NCI-H446 treated with DMSO at 0.1 percent for 48 hours (cell line): ENCODE measurements around the gene TBC1D22A.

Experiments
- DNase-seq: peaks from one replicate; lab custom pipeline; 2025; lab: John Stamatoyannopoulos, UW

TBC1D22A gene

DNA sequence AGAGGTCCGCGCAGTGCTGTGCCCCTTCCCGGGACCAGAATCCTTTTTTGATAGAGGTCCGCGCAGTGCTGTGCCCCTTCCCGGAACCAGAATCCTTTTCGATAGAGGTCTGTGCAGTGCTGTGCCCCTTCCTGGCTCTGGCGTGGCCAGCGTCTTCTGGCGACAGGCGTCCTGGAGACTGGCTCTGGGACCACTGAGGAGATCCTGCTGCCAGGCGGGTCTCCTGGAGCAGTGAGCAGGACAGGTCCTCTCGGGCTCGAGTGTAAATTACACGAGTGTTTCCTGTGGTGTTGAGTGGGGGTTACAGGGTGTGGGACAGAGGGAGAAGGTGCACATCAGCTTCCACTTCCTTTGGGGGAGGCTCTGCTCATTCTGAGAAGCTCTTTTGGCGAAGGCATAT is 98.1 kb downstream of the TBC1D22A start:
- DNase-seq = no peak

DNA sequence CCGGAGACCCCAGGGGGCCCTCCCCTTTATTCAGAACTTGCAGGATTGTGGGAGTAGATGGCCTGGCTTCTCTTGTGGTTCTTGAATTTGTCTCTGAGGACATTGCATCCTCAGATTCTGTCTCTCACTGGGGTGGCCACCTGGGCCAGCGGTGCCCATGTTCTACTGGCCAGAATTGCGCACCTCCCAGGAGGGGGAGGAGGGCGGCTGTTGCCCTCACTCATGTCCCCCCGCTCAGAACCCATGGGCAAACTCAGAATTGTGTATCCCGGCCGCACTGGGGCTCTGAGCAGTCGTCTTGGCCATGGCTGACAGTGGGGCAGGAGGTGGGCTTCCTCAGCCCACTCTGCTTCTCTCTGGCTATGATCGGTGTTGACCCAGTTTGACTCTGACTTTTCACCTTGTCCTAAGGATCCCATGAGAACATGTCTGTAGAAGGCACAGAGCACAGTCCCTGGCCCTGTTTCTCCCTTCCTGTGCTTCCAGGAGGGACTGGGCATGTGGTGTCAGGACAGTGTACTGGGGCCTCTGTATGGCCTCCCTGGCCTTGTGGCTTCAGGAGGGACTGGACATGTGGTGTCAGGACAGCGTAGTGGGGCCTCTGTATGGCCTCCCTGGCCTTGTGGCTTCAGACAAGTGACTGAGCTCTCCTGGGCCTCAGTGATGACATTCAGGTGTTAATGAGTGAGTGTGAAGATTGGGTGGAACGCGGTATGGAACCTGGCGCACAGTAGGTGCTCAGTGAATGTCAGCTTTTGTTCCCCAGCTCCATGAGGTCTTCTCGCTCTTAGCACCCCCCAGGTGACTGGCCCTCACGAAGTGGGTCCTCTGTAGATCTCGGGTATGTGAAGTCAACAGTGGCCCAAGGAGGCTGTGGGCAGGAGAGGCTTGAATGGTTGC is 99.3 kb downstream of the TBC1D22A start:
- DNase-seq = no peak

DNA sequence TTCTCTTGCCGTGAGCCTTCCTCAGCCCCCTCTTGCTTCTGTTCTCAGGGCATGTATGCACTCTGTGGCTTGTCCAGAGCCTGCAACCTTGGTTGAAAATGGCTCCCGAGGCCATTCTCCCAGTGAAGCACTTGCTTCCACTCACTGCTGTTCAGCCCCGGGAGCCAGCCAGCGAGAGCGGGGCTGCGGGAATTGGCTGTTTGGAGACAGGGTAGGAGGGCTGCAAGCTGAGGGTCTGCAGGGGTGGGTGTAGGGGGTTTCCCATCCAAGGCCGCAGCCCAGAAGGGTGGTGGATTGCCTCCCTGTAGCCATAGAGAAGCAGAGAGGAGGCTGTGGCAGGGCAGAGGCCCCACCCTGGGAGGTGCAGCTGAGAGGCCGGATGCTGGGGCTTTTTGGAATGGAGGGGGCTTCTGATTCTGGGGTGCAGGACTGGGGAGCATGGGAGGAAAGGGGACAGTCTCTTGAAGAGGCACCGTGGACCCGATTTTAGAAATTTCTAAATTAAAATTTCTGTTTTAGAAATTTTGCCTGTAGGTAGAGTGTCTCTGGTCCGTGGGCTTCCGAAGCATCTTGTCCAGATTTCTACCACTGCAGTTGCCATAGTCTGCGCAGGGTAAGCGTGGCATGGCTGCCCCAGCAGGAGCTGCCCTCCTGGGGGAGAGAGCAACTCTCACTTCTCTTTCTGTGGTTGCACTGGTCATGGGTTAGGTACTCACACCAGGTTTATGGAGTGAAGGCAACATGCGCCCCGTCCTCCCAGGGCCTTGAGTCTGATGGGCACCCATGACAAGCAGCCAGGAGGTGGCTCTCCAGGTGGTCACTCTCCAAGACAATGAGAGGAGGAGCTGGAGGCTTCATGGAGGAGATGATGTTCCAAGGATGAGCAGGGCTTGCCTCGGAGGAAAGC is 100.2 kb downstream of the TBC1D22A start:
- no peak for DNase-seq

DNA sequence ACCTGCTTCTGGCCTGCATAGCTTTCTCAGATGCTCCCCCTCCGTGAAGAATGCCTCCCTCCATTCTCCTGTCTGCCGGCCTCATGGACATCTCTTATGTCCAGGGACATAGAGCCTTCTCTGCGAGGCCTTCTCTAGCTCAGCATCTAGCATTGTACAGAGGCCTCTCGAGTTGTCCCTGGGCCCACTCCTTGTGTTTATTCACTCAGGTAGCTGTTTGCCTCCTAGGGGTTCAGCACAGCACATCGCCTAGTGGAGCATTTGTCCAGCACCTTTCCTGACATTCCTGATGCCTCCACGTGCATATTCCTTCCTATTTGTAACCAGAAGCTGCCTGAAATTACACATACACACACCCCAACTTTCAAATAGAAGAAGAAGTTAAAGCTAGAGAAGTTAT is 101.3 kb downstream of the TBC1D22A start:
- no peak for DNase-seq

DNA sequence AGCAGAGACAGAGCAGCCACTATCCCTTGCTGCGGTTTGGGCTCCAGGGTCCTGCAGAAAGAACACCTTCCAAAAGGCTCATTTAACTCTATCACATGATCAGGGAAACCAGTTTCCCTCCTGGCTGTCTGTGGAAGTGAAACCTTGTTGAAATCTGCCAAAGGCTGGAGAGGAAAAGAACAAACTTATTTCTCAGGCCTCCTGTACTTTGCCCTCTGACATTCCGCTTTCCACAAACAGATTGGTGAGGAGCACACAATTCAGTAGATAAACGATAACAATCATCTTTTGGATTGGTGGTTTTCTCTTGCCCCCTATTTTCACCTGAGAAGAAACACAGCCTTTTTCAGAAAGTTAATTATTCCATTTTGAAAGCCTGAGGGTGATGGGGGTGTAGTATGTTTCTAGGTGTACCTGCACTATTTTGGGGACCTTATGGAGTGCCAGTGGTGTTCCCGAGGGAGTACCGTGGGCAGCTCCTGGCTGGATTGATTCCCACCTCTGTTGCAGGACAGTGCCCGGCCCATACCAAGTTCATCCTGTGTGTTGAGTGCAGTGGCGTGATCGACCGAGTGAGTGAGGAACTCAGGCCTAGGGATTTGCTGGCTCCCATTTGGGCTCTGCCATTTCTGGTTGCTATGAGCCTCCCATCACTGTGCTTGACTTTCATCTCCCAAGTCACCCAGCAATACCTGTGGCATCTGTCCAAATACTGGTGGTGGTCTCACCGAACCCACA is 102.0 kb downstream of the TBC1D22A start:
- no peak for DNase-seq

DNA sequence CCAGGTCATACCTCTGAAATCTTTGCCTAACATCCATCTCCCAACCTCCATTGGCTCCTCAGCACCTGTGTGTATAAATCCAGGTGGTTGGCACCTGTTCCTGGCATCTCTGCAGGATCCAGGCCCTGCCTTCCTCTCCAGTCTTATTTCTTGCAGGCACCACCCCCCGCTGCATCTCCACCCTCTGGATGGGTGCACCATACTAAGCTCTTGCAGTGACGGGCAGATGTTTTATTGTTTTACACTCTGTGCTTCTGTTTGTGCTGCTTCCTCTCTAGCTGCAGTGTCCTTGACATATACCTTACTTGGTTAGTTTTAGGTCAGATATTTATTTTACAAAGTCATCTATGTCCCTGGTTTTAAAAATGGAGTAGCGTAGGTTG is 102.6 kb downstream of the TBC1D22A start:
- DNase-seq = no peak

DNA sequence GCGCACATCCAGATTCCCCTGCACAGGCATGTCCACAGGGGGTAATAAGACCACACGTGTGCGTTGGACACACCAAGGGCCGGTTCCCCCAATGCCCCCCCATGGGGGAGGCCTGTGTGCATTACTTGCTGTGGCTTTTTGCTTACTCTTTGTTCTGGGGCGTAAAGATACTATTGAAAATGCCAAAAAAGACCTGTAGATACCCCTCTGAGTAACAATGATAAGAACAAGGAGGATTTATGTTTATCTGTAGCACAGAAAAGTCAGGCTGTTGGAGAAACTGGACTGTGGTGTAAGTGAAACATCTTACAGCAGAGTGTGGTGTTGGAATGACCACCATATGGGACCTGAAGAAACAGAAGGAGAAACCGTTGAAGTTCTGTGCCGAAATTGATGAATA is 103.2 kb downstream of the TBC1D22A start:
- DNase-seq = no peak

DNA sequence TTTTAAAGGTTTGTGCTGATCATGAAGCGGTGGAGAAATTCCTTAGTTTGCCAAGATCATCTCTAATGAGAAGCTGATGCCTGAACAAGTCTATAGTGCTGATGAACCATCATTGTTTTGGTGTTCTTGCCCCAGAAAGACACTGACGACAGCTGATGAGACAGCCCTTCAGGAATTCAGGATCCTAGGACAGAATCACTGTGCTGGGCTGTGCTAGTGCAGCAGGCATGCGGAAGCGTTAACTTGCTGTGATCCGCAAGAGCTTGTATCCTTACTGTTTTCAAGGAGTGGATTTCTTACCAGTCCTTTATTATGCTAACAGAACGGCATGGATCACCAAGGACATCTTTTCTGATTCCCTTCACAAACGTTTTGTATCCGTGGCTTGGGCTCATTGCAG is 104.1 kb downstream of the TBC1D22A start:
- no peak for DNase-seq

DNA sequence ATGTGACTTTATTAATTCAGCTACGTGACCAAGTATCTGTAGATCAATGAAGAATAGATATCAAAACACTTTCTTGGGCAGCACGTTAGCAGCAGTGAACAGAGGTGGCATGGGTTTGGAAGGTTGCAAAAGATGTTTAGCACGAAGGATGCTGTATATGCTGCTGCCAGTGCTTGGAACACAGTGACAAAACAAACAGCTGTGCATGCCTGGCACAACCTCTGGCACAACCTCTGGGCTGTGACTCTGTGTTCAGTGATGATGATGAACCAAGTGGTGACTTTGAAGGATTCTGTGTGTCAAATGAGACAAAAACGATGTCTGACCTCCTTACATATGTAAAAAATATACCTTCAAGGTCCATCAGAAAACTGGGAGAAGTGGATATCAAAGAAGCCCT is 104.7 kb downstream of the TBC1D22A start:
- DNase-seq = no peak

DNA sequence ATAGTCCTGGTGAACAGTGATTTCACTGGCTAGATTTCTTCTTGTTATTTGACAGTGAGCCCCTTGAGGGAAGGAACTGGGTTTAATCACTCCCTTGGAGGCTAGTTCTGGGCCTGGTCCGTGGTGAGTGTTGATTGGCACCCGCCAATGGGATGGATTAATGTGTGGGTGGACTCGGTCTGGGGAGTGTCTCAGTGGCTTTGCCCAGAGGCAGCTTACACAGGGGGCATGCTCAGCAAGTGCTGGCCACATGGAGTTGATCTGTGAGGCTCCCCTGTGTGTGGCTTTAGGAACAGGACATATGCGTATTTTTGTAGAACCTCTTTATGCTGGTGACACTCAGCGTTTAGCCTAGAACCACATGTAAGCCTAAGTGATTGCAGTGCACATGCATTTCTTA is 106.9 kb downstream of the TBC1D22A start:
- DNase-seq = no peak

DNA sequence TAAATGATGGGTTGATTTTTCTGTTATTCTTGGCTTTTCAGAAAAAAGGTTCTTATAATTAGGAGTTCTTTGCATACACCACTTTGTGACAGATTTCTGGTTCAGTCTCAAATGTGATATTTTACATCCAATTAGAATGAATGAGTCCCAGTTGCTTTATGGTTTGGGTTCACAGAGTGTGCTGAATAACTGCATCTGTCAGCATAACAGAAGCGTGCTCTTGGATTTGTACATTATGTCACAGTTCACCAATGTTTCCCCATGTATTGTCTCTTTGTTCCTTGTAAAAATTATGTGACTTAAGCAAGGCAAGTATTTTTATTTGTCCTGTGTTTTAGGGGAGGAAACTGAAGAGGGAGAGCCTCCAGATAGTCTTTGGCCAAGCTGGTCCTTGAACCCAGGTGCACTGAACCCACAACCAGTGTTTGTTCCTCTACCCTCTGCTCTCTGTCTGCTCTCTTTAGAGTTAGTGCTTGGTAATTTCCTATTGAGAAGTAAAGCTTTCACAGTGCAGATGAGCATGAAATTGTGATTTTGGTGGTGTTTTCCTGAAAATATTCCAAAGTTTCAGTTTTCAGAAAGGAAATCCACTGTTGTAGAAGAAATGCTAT is 107.5 kb downstream of the TBC1D22A start:
- no peak for DNase-seq

DNA sequence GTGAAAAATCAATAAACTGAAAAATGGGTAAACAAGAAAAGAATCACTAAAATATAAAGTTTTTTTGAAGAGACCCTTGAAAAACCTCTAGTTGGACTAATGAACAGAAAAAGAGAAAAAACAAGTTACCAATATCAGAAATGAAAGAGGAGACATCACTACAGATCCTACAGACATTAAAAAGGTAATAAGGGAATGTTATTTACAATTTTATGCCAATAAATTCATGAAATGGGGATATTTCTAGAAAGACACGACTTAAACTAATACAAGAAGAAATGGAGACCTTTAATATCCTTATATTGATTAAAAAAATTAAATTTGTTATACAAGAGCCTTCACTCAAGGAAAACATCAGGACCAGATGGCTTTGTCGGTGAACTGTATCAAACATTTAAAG is 109.4 kb downstream of the TBC1D22A start:
- no peak for DNase-seq

DNA sequence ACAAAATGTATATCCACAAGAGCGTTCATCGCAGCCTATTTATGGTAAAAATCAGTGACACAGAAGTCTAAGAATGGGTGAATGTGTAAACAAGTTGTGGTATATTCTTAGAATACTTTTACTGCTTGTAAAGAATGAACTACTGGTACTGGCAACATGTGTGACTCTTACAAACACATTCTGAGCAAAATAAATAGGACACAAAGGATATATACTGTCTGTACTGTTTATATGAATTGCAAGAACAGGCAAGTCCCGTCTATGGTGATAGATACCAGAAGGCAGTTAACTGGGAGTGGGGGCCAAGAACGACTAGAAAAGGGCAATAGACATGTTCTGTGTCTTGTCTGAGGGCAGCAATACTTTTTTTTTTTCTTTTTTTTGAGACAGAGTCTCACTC is 112.6 kb downstream of the TBC1D22A start:
- no peak for DNase-seq

DNA sequence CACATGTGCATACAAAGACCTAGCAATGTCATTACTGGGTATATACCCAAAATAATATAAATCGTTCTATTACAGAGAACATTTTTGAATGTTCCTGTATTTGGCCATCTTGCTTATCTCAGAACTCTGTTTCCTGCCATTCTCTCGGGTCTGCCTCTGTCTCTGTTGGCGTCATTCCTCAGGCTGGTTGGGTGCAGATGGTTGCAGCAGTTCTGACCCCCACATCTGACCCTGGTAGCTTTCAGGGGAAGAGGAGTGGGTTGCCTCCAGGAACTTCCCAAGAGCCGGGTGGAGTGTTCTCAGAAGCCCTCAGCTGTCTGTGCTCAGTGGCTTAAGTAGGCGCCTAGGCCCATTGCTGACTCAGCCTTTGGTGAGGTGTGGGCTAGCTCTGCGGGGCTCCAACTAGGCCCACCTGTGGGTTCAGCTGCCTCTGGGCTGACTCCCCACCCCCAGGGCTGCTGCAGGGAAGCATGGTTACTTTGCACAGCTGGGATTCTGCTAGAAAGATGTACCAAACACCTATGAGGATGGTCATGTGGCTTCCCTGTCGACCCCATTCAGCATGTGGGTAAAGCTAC is 114.0 kb downstream of the TBC1D22A start:
- DNase-seq = no peak

DNA sequence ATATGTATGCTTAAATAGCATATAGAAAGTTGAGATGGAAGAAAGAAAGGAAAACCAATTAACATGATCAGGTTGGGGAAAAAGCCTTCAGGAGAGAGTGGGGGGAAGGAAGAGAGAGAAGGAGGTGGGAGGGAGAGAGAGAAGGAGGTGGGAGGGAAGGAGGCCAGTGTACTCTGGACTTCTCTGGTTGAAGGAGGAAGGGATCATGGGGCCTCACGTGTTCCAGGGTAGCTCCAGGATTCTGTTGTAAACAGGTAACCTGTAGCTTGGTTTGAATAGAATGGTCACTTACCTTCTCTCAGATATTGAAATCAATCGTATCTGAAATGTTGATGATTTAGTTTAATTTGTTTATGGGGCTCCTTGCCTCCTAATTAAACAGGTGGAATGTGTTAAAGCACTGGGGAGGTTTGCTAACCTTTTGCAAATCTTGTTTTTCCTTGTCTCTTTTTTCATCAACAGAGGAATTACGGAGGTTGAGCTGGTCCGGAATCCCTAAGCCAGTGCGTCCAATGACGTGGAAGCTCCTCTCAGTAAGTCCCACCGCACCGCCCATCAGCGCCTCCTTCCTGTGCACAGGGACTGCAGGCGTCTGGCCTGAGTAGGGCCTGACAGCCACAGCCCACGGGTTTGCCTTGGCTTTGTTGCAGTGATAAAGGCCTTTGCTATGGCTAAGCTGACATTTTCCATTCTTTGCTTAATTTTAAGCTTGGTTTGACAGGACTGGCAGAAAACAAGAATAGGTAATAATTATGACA is 115.9 kb downstream of the TBC1D22A start:
- DNase-seq = no peak

DNA sequence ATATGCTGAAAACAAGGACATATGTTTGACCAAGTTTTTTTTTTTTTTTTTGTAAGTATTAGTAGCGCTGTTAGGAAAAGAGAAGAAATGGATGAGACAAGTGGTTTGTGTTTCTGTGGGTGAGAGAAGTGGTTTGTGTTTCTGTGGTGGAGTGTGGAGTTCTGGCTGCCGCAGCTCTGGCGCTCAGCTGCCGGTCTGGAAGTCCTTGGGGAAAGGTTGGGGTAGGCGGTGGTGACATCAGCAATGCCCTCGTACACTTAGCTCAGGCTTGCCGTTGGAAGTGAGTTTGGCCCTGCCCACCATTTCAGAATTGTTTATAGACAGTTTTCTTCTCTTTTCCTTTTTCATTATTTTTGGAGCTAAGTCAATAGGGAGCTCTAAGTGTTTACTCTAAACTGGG is 116.6 kb downstream of the TBC1D22A start:
- DNase-seq = no peak

DNA sequence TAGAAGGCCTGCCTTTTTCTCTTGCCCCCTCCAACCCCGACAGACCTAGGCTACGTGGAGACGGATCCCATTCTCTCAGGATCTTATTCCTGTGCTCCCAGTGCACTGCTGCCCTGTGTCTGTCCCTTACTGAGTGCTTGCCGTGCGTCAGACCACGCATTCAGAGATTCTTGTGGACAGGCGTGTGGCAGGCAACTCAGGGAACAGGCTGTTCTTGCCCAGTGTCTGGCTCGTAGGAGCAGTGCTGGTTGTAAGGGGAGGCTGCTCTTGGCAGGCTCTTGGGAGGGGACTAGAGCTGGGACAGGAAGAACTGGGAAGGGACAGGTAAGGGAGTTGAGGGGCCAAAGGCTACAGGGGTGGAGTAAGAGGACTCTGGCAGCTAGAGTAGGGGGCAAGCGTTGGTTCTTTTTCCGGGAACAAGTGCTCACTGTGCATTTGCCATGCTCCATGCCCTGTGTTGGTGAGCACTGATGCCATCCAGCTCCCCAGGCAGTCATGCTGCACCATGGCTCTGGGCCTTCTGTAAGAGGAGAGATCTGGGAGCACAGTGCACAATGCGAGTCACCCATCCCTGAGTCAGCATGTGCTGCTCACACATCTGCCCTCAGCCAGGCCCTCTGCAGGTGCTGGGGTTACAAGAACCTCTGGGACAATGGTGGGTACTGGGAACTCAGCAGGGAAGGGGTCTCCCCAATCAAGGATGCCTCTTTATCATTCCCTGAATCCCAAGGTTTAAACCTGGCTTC is 119.1 kb downstream of the TBC1D22A start:
- DNase-seq = no peak

DNA sequence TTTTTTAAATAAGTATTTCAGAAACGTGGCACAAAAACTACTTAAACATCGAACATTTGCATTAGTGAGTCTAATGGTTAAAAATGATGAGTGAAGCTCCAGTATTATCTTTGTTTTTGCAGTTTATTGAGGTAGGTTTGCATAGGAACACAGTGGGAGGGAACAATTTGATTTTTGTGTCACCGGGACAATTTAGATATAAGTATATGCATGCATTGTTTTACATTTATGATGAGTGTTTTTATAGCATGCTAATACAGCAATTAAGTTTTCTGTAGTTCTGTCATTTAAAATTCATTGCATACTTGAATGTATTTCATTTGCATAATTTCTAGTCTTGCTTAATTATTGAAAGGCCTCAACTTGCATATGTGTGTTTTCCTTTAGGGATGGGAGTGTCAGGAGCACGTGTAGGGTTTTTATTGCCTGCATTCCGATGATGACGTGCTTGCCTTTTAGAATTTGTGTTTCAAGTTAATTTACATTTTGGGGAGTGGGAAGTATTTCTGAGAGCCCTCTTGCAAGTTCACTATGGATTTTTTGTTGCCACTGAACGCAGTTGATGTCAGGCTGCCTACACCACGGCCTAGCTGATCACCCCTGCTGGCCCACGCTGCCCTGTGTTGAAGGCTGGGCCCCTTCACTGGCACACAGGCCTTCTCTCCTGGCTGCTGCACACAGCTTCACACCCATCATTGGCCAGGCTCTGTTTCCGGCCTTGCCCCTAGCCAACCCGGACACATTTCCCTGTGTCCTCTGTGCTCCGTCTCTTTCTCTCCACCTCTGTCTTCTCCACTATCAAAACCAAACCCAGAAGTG is 120.9 kb downstream of the TBC1D22A start:
- no peak for DNase-seq

DNA sequence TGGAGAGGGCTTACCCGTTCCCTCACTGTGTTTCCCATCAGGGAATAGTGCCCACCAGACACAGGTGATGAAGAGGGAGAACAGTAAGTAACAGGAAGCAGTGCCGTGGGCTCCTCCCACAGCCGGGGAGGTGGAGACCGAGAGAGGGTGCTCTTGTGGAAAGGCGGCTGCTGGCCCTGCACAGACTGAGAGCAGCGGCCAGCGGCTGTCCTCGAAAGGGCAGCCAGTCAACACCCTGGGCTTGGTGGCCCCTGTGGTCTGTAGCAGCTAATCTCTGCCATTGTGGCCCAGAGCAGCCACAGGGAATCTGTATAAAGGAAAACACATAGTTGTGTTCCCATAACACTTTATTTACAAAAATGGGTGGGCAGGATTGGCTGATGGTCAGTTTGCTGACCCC is 121.9 kb downstream of the TBC1D22A start:
- DNase-seq = no peak
